IPS-11a (cell line): ENCODE data around the gene NIT1.
A peak's percentile ranks its signal among the peaks of the same experiment; 100 is the strongest.

Experiments
- H3K4me3 ChIP-seq: one replicate; pipeline ENCODE4 v1.5.1; 2013; ENCODE audit warnings: low read depth, low read length, control low read depth

Gene NIT1, protein sequence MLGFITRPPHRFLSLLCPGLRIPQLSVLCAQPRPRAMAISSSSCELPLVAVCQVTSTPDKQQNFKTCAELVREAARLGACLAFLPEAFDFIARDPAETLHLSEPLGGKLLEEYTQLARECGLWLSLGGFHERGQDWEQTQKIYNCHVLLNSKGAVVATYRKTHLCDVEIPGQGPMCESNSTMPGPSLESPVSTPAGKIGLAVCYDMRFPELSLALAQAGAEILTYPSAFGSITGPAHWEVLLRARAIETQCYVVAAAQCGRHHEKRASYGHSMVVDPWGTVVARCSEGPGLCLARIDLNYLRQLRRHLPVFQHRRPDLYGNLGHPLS

DNA sequence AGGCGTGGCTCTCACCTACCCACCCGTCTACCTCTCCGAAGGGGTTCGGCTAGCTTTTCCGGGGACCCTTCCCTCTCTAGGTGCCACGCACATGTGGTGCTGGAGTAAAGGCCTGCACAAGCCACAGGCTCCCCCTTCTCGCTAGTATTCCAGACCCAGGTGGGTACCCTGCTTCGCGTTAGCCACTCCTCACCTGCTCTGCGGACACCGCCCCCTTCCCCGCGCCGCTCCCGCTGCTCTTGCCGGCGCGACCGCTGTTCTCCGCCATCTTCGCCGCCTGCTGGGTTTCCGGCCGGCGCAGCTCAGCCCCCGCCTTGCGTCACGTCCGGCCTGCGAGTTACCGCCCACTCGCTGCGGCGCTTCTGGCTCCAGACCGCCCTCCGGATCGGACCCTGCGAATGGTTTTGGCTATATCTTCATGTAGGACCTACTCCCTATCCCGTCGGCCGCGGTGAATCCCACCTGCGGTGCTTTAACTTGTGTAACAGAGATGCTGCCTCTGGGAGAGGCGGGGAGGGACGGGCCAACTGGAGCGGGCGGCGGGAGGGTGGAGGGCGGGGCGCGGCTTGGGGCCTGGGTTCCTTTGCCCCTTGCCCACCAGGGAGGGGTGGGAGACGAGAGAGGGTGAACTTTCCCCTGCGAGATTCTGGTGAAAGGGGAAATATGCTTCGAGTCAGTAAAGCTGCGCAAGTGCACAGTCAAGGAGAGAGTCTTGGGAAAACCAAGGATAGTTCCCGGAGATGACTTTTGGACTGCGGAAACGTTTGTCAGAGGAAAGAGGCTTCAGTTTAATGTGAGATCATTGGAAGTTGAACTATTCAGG, at the start of gene NIT1, which contains the start of gene PFDN2:
Gene NIT1, plus strand, starts transcription at position 347 of the 823 bp plus-strand sequence. Its CDS starts 72 bp downstream, at position 419.
Gene PFDN2, minus strand, starts transcription at position 279 of the 823 bp plus-strand sequence. Its CDS starts 11 bp downstream, at position 268.
- H3K4me3 ChIP-seq: peak within 1 kb of the TSS; percentile 97

DNA sequence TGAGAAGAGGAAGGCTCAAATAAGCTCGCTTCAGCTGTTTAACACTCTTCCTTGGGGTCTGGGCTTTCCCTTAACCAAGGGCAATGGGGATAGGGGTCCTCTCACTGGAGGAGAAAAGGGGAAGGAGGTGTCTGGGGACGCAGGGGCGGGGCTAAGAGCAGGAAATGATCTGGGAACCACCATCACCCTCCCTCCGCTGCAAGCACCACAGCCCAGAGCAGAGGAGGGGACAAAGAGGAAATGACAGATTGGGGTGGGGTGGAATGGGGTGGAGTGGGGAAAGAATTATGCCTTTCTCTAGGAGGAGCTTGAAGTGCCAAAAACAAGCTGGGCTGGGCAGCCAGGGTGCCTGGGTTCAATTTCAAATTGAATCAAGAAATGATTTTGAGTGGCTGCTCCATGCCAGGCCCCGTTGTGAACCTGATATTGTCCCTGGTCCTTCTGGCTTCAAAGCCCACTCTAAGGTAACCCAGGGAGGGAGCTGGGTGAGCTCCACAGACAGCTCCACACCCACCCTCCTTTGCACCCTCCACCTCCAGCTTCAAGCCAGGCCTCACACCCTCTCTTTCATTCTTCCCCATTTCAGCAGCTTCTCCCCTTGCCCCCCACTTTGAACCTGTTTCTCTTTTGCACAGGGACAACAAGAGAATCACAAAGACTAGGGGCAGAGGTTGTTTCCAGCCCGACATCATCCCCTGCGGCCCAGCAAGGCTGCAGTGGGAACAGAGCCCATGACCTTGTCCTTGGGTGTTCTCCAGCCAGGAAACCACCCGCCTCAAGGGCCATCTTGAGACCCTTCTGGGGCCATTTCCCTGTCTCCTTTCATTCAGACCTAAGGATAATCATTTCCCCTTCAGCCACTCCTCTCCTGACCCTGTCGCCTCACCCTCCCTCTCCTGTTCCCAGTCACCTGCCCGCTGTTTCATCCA, 49.3 kb upstream of the NIT1 start:
- H3K4me3 ChIP-seq: no peak overlapping the region

DNA sequence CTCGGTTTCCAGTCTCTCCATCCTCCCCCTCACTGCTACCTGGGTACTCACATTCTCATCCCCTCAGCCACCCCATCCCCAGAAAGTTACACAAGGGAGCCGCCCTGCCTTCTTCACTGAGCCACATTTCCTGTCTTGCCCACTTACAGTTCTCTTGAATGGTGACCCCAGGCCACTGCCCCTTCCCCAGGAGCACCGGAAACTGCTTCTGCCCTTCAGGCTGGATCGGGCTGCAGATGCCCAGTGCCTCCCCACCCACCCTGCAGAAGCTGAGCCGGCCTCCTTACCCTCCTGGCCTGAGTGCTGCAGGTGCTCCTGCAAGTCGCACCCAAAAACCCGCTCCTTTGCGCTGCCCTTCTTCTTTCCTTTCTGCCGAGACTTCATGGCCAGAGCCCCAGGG, 48.7 kb upstream of the NIT1 start:
- no peak overlapping the region for H3K4me3 ChIP-seq

DNA sequence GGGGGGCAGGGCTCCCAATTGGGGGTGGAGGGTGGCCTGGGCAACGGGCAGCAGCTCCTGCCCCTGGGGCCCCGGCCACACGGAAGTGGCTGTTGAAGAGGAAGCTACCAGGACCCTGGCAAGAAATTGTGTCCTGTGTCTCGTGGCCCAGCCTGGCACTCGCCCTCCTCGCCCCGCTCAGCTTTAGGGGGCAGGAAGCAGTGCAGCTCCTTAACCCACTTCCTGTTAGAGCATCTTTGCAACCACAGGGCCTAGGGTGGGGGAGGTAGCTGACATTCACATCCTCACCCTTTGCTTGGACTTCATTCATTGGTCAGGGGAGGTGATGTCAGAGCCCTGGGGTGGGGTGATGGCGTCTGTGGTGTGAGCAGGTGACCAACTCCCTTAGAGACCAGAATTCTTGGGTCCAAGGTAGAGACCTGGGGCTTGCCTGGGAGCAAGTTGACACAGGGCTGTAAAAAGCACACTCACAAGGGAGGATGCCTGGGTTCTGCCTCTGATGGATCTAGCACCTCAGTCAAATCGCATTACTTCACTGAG, 48.1 kb upstream of the NIT1 start, which contains the start of gene ARHGAP30:
Gene ARHGAP30, minus strand, starts transcription at position 161 of the 540 bp plus-strand sequence. CDS start 267 bp downstream, outside the sequence.
- H3K4me3 ChIP-seq: no peak within 1 kb of the TSS

DNA sequence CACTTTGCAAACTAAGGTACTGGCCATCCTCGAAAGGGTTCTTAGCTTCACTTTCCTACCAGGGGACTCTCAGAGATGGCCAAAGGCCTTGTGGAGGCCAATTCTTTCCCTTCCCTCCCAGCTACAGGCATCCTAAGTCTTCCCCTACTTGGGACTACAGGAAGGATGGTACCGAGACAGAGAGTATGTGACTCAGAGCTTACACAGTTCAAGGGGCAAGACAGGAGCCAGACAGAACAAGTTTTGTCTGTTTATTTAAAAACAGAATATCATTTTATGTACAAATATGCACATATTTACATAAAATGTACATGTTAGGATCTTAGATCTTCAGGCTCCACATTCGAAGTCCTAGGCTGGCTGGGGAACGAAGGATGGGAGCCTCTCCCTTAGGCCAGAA, 47.1 kb upstream of the NIT1 start:
- H3K4me3 ChIP-seq: no peak overlapping the region

DNA sequence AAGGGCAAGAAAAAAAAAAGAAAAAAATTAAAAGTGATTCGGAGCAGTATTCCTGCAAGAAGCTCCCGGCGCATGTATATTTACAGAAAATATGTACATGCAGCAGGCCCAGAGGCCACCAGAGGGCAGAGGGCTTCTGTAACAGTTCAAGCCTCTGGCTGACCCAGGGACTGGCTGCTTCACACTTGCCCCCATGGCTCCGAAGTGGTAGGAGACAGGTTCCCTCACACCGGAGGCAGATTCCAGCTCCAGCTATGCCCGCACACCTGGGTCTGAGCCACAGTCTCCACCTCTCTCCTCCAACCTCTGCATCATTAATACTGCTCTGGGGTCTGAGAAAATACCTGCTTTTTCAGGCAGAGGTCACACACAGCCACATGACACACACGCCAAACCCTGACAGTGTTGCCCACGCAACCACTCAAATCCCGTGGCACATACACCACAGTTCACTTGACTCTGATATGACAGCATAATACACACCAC, 46.0 kb upstream of the NIT1 start:
- H3K4me3 ChIP-seq: no peak overlapping the region

DNA sequence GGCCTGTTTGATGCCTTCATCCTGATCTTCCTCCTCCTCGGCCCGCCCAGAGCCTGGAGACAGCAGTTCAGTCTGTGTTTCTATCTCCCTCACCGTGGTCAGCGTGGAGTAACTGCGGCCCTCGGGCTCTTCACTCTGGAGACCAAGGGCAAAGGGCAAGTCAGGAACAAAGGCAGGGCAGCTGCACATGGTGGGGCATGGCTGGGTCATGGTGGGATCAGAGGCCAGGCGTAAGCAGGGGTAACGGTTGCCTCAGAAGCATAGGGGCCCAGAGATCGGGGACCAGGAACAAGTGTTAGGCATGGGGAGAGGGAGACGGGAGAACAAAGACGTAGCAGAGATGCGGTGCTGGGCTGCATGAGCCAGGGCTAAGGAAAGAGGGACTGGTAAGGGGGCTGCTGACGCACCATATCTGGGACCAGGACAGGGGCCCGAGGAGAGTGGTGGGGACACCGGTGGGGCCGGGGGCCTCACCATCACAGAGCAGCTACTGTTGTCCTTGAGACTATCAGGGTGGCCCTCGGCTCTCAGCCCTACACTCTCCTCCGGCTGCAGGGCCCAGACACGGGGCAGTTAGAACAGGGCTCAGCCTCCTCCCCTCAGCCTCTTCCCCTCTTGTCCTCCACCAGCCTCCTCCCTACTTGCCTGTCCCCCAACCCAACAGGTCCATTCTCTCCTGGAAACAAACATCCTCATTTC, 45.0 kb upstream of the NIT1 start:
- H3K4me3 ChIP-seq: no peak overlapping the region

DNA sequence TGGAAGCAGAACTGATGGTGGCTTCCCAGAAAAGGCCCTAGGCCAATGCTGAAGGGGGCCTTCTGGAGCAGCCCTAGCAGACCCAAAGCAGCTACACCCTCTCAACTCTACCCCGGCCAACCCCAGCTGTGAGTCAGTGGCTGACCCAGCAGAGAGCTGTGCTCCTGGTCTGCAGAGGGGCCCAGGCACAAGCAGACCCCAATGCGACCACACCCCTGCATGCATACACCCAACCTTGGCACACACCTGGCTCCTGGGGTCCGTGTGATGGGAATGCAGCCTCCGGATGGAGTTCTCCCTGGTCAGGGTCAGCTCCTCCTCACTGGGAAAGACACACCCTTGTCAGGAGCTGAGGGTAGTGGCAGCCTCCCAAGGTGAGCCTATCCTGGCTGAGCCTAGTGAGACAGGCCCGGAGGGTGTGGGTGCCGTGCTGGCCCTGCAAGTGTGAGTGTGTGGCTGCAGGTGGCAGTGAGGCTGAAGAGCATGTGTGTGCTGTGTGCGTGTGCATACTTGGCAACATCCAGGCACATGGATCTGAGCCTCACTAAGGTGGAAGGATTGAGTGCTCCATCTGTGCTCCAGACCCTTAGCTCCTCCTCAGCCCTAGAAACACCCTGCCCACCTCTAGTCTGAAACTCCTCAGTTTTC, 44.3 kb upstream of the NIT1 start:
- no peak overlapping the region for H3K4me3 ChIP-seq

DNA sequence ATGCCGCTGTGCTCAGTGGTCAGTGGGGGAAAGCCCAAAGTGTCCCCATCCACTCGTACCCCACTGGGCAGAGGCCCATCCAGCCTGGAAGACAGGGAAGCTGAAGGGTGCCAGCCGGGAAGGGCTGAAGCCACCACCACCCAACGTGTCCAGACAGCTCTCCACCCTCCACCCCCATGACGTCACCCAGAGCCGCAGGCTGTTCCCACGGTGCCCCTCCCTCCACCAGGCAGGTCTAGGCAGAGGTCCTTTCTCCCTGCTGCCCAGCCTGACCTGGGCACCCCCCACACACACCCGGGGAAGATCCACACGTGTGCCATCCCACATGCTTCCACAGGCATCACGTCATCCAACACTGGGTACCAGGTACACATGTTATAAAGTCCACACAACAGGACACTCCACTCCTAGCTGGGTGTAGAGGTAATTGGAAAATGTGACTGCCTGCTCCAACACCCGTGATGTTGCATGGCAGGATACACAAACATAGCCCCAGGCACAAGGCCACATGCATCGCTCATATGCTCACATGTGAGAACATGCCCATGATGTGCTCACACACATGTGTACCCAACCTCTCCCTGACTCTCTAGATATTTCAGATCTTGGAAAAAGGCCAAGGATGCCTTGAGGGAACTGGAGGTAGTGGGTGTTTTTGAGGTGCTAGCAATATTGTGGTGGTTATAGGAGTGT, 43.1 kb upstream of the NIT1 start:
- no peak overlapping the region for H3K4me3 ChIP-seq

DNA sequence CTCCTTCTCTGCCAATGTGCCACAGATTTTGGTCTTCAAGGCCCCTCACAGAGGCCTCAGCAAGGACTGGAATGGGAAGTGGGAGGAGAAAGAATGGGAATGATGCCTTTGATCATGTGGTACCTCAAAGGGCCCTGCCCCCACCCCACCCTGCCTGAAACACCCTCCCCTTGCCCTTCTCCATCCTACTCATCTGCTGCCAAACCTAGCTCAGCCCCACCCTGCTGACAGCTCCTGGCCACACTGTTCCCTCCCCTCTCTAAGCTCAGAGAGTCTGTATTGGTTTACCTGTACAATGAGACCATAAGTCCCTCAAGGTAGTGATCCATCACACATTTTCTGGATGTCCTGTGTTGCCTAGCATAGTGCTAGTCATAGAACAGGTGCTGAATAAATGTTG, 41.5 kb upstream of the NIT1 start:
- no peak overlapping the region for H3K4me3 ChIP-seq

DNA sequence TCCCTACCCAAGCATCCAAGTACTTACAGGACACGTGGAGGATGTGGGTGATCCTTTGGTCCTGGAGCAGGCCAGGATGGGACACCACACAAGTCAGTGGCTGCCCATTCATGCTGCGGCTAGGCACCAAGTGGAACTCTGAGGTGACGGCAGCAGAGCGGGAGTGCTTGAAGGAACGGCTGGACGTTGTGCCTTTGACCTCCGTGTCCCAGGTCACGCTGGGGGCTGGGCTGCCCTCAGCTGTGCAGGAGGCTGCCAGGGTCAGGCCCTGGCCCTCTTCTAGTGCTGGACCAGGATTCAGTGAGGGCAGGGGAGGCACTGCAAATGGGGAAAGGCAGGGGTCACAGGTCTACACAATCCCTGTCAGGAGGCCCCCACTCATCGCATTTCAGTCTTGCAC, 40.5 kb upstream of the NIT1 start:
- H3K4me3 ChIP-seq: no peak overlapping the region

DNA sequence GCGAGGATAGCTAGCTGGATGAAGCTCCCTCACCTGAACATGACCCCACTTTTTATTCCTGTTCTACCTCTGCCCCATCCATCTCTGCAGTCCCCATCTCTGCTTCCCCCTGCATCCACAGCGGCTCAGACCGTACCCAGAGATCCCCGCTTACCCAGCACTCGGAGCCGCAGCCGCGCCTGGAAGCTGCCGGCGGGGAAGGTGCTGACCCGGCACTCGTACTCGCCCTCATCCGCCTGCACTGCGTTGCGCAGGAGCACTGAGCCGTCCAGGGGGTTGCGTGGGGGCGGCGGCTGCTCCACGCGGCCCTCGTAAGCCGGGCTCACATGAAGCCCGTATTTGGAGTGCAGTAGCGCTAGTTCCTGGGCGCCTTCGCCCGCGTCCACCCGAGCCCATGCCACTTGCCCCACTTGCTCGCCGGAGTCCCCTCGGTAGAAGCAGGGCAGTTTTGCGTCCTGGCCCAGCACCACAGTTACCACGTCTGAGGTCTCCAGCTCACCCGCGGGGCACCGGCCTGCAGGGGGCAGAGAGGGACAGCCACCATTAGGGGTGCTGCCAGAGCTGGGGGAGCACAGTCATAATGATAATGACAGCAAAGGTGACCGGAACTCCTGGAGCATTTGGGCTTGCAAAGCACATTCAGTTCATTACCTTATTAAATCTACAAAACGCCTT, 38.3 kb upstream of the NIT1 start:
- H3K4me3 ChIP-seq: no peak overlapping the region

DNA sequence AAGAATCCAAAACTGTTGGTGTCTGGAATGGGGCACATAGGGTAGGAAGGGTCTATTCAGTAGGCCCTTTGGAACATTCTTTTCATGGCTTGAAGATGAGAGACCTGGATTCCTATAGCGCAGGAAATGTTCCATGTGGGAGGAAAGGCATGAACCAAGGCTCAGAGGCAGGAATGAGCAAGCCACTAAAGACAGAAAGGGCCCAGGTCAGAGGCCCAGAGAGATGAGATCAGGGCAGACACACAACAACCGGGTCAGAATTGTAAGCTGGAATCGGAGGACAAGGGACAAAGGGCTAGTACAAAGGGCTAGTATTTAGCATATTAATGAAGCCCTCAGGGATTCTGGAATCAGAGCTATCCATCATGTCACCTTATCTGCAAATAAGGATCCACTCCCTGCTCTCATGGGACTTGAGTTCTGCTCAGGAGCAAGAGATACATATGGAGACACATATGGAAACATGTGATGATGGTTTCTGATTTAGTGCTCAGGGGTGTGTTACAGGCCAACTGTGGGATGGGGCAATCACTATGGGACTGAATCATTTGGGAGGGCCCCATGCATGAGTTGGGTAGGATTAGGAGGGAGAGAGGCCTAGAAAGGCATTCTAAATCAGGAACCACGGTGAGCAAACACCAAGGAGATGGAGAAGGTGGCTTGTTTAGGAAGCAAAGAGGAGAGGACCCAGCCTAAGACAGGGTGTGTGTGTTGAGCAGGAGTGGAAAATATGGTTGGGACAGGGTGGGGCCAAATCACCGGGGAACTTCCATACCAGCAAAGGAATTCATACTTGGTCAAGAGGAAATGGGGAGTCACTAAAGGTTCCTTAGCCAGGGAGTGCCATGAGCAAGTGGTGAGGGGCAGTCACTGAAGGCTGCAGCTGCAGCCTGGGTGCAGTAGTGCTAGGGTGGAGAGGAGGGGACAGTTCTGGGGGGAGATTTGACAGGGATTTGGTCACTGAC, 37.2 kb upstream of the NIT1 start:
- no peak overlapping the region for H3K4me3 ChIP-seq

DNA sequence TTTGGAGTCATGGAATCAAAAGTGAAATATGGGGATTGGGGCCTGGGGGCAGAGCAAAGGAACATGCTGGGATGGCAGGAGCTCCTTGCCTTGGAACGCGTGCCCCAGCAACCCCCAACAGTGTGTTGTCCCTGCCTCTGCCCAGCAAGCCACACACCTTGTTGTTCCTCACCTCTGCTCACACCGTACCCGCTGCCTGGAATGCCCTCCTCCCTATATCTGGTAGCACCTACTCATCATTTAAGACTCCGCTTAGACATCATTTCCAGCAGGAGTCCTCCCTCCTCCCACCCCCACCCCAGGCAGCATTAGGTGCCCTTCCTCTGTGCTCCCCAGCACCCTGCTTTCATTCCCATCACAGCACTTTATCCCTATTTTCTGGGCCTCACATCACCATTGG, 36.4 kb upstream of the NIT1 start:
- no peak overlapping the region for H3K4me3 ChIP-seq

DNA sequence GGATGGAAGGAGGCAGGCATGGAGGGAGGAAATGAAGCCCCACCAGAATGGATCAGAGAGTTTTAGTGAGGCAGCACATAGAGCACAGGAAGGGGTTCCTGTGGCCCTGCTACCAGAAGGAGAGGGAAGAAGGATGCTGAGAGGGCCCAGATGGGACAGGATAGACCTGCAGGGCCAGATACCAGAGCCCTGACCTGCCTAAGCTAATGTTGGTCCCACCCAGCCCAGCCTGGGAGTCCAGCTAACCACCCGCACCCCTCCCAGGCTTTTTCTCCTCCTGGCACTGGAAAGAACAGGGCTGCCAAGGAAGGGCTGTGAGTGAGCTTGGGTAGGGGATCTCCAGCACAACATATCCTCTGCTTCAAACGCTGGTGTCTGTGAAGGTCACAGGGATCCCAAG, 35.4 kb upstream of the NIT1 start:
- no peak overlapping the region for H3K4me3 ChIP-seq

DNA sequence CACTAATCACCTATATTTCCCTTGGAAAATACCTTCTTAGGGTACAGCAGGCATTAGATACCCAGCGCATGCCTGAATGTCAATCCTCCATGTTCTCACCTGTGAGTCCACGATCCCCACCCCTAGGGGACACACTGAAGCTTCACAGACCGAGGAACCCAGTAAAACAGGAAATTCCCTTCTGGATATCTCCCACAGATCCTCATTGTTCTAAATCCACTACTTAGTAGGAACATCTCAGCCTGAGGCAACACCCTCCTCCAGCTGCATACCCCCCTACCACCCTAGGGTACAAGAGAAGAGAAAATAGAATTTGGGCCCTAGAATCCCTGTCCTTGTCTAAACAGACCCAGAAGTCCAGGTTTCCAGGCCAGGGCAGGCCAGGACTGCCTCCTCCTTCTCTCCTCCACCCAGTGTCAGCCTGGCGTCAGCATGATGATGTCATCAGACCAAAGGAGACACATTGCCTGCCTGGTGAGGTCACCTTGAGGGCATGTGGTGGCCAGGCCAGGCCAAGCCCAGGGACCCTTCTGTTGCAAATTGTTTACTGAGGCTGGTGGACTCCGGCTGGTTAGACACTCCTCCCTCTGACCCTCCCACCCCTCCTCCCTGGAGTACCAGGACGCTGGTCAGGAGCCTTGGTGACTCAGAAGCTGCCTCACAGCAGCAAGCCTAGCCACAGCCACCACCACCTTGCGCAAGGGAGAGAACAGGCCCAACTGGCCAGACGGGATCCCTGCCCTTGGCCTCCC, 34.7 kb upstream of the NIT1 start:
- no peak overlapping the region for H3K4me3 ChIP-seq
